ENCODE results near the gene ANKRD9.

The ANKRD9 gene

GRCh38 chr14:102497998-102498677 is 11.4 kb downstream of the ANKRD9 start:
- no peak for DNase-seq (ENCODE audit: low spot score)

- no peak for DNase-seq (ENCODE audit: low spot score)
These were observed 12.4 kb downstream of the ANKRD9 start for GRCh38 chr14:102496958-102497744.

- DNase-seq (ENCODE audit: low spot score) = no peak
These were observed 13.3 kb downstream of the ANKRD9 start for GRCh38 chr14:102496331-102496691.

GRCh38 chr14:102495491-102496330 is 13.9 kb downstream of the ANKRD9 start:
- DNase-seq (ENCODE audit: low spot score) = no peak

GRCh38 chr14:102493585-102493984 is 16.0 kb downstream of the ANKRD9 start:
- DNase-seq (ENCODE audit: low spot score) = no peak

GRCh38 chr14:102493096-102493495 is 16.5 kb downstream of the ANKRD9 start:
- no peak for DNase-seq (ENCODE audit: low spot score)

GRCh38 chr14:102492531-102492910 is 17.1 kb downstream of the ANKRD9 start:
- no peak for DNase-seq (ENCODE audit: low spot score)

GRCh38 chr14:102491786-102492530 is 17.6 kb downstream of the ANKRD9 start:
- no peak for DNase-seq (ENCODE audit: low spot score)

- no peak for DNase-seq (ENCODE audit: low spot score)
These were observed 18.2 kb downstream of the ANKRD9 start for GRCh38 chr14:102491366-102491765.

GRCh38 chr14:102490456-102490855 is 19.1 kb downstream of the ANKRD9 start:
- DNase-seq (ENCODE audit: low spot score) = no peak

- DNase-seq (ENCODE audit: low spot score) = no peak
These were observed 22.4 kb downstream of the ANKRD9 start for GRCh38 chr14:102487204-102487577.

- DNase-seq (ENCODE audit: low spot score) = no peak
These were observed 22.9 kb downstream of the ANKRD9 start for GRCh38 chr14:102486513-102487203.

- DNase-seq (ENCODE audit: low spot score) = no peak
These were observed 23.7 kb downstream of the ANKRD9 start for GRCh38 chr14:102485693-102486512.

GRCh38 chr14:102484316-102484715 is 25.3 kb downstream of the ANKRD9 start:
- no peak for DNase-seq (ENCODE audit: low spot score)

GRCh38 chr14:102481791-102482238 is 27.8 kb downstream of the ANKRD9 start:
- peak; percentile 78 for DNase-seq (ENCODE audit: low spot score)

- no peak for DNase-seq (ENCODE audit: low spot score)
These were observed 28.2 kb downstream of the ANKRD9 start for GRCh38 chr14:102481371-102481770.

- no peak for DNase-seq (ENCODE audit: low spot score)
These were observed 29.8 kb downstream of the ANKRD9 start for GRCh38 chr14:102479777-102480176.

- no peak for DNase-seq (ENCODE audit: low spot score)
These were observed 30.5 kb downstream of the ANKRD9 start for GRCh38 chr14:102479107-102479506.

GRCh38 chr14:102474934-102475333 is 34.6 kb downstream of the ANKRD9 start:
- DNase-seq (ENCODE audit: low spot score) = no peak

- no peak for DNase-seq (ENCODE audit: low spot score)
These were observed 36.0 kb downstream of the ANKRD9 start for GRCh38 chr14:102473559-102473958.

- no peak for DNase-seq (ENCODE audit: low spot score)
These were observed 36.8 kb downstream of the ANKRD9 start for GRCh38 chr14:102472791-102473150.

Data from kidney tubule cell (primary cell).